Measurements from ENCODE around the gene GMCL2. TPM values are rescaled to one million over a fixed set of nuclear protein-coding genes. Genes with fewer than 3 reads are reported as not detected.

The GMCL2 gene
- not detected for polyA plus RNA-seq (2013, experiment 1 of 2)
- not detected for polyA plus RNA-seq (2013, experiment 2 of 2)

- WGBS: 92% methylated on average over 27 of the region's 27 CpGs
- H3K9me3 ChIP-seq (ENCODE audit: insufficient read depth, low read depth, low read length): no peaks in the 10 kb centered on the region
- H3K4me3 ChIP-seq (ENCODE audit: low read length): no peak within 1 kb of the TSS
- no peak within 1 kb of the TSS for H3K27ac ChIP-seq (ENCODE audit: low read depth, low read length)
- no peaks in the 10 kb centered on the region for H3K36me3 ChIP-seq (ENCODE audit: insufficient read depth, low read length)
- H3K27me3 ChIP-seq (ENCODE audit: insufficient read depth, low read length): no peaks in the 10 kb centered on the region
- H3K9ac ChIP-seq (ENCODE audit: low read depth, low read length): no peak within 1 kb of the TSS
- H3K4me1 ChIP-seq (ENCODE audit: insufficient read depth, low read length): peaks cover 2% of the 10 kb centered on the region; the same call in 1 of the 2 replicates
Measured at GRCh38 chr5:178187014-178187413, at the start of gene GMCL2. Gene GMCL2, minus strand, starts transcription at chr5:178187371. Its CDS starts 72 bp downstream, at chr5:178187299.

- Histone ChIP-seq H3K27me3 (ENCODE audit: insufficient read depth, low read length) (no peaks in the 10 kb centered on the region), H3K9ac (ENCODE audit: low read depth, low read length) (no peak overlapping the region), H3K27ac (ENCODE audit: low read depth, low read length) (no peak overlapping the region), H3K4me3 (ENCODE audit: low read length) (no peak overlapping the region), H3K36me3 (ENCODE audit: insufficient read depth, low read length) (no peaks in the 10 kb centered on the region), H3K9me3 (ENCODE audit: insufficient read depth, low read depth, low read length) (no peaks in the 10 kb centered on the region), H3K4me1 (ENCODE audit: insufficient read depth, low read length) (no peaks in the 10 kb centered on the region)
- 90% methylated on average over 4 of the region's 4 CpGs for WGBS
Measured at GRCh38 chr5:178236679-178237078, 49.5 kb upstream of the GMCL2 start.

GRCh38 chr5:178236126-178236525 lies 49.0 kb upstream of the GMCL2 start:
- Histone ChIP-seq H3K27me3 (ENCODE audit: insufficient read depth, low read length) (no peaks in the 10 kb centered on the region), H3K27ac (ENCODE audit: low read depth, low read length) (no peak overlapping the region), H3K36me3 (ENCODE audit: insufficient read depth, low read length) (peaks cover 2% of the 10 kb centered on the region; the same call in 1 of the 2 replicates), H3K4me1 (ENCODE audit: insufficient read depth, low read length) (peaks cover 4% of the 10 kb centered on the region; the same call in 1 of the 2 replicates), H3K9ac (ENCODE audit: low read depth, low read length) (no peak overlapping the region), H3K4me3 (ENCODE audit: low read length) (no peak overlapping the region), H3K9me3 (ENCODE audit: insufficient read depth, low read depth, low read length) (no peaks in the 10 kb centered on the region)
- WGBS: 95% methylated on average over 9 of the region's 9 CpGs

- peaks cover 7% of the 10 kb centered on the region for H3K36me3 ChIP-seq (ENCODE audit: insufficient read depth, low read length)
- peaks cover 5% of the 10 kb centered on the region; the same call in 1 of the 2 replicates for H3K4me1 ChIP-seq (ENCODE audit: insufficient read depth, low read length)
- H3K4me3 ChIP-seq (ENCODE audit: low read length): no peak overlapping the region
- no peaks in the 10 kb centered on the region for H3K9me3 ChIP-seq (ENCODE audit: insufficient read depth, low read depth, low read length)
- H3K9ac ChIP-seq (ENCODE audit: low read depth, low read length): no peak overlapping the region
- H3K27me3 ChIP-seq (ENCODE audit: insufficient read depth, low read length): no peaks in the 10 kb centered on the region
- WGBS: 91% methylated on average over 3 of the region's 3 CpGs
- H3K27ac ChIP-seq (ENCODE audit: low read depth, low read length): no peak overlapping the region
Measured at GRCh38 chr5:178235588-178235974, 48.4 kb upstream of the GMCL2 start.

GRCh38 chr5:178234750-178235587 lies 47.8 kb upstream of the GMCL2 start:
- 35% methylated on average over 12 of the region's 12 CpGs for WGBS
- Histone ChIP-seq H3K27me3 (ENCODE audit: insufficient read depth, low read length) (no peaks in the 10 kb centered on the region), H3K4me3 (ENCODE audit: low read length) (no peak overlapping the region), H3K9me3 (ENCODE audit: insufficient read depth, low read depth, low read length) (no peaks in the 10 kb centered on the region), H3K9ac (ENCODE audit: low read depth, low read length) (no peak overlapping the region), H3K4me1 (ENCODE audit: insufficient read depth, low read length) (peaks cover 5% of the 10 kb centered on the region; the same call in 1 of the 2 replicates), H3K27ac (ENCODE audit: low read depth, low read length) (no peak overlapping the region), H3K36me3 (ENCODE audit: insufficient read depth, low read length) (peaks cover 13% of the 10 kb centered on the region)

- Histone ChIP-seq H3K9ac (ENCODE audit: low read depth, low read length) (no peak overlapping the region), H3K27me3 (ENCODE audit: insufficient read depth, low read length) (no peaks in the 10 kb centered on the region), H3K4me1 (ENCODE audit: insufficient read depth, low read length) (peaks cover 5% of the 10 kb centered on the region; the same call in 1 of the 2 replicates), H3K36me3 (ENCODE audit: insufficient read depth, low read length) (peaks cover 21% of the 10 kb centered on the region), H3K4me3 (ENCODE audit: low read length) (no peak overlapping the region), H3K27ac (ENCODE audit: low read depth, low read length) (no peak overlapping the region), H3K9me3 (ENCODE audit: insufficient read depth, low read depth, low read length) (no peaks in the 10 kb centered on the region)
- whole genome bisulfite sequencing: 89% methylated on average over 7 of the region's 7 CpGs
Measured at GRCh38 chr5:178234121-178234749, 47.1 kb upstream of the GMCL2 start.

- H3K27me3 ChIP-seq (ENCODE audit: insufficient read depth, low read length): no peaks in the 10 kb centered on the region
- H3K9ac ChIP-seq (ENCODE audit: low read depth, low read length): no peak overlapping the region
- H3K4me3 ChIP-seq (ENCODE audit: low read length): peak overlapping the region; percentile 66
- peaks cover 33% of the 10 kb centered on the region for H3K36me3 ChIP-seq (ENCODE audit: insufficient read depth, low read length)
- peak overlapping the region; percentile 83; the same call in 1 of the 2 replicates for H3K27ac ChIP-seq (ENCODE audit: low read depth, low read length)
- H3K9me3 ChIP-seq (ENCODE audit: insufficient read depth, low read depth, low read length): no peaks in the 10 kb centered on the region
- peaks cover 5% of the 10 kb centered on the region; the same call in 1 of the 2 replicates for H3K4me1 ChIP-seq (ENCODE audit: insufficient read depth, low read length)
- 67% methylated on average over 11 of the region's 11 CpGs for WGBS
Measured at GRCh38 chr5:178232920-178233429, 45.8 kb upstream of the GMCL2 start.

- Histone ChIP-seq H3K9me3 (ENCODE audit: insufficient read depth, low read depth, low read length) (no peaks in the 10 kb centered on the region), H3K36me3 (ENCODE audit: insufficient read depth, low read length) (peaks cover 39% of the 10 kb centered on the region), H3K27me3 (ENCODE audit: insufficient read depth, low read length) (no peaks in the 10 kb centered on the region), H3K9ac (ENCODE audit: low read depth, low read length) (peak within 1 kb of the TSS; percentile 83), H3K4me3 (ENCODE audit: low read length) (peak within 1 kb of the TSS; percentile 66), H3K27ac (ENCODE audit: low read depth, low read length) (peak within 1 kb of the TSS; percentile 83), H3K4me1 (ENCODE audit: insufficient read depth, low read length) (peaks cover 5% of the 10 kb centered on the region; the same call in 1 of the 2 replicates)
- under 1% methylated on average over 102 of the region's 102 CpGs for WGBS
Measured at GRCh38 chr5:178232124-178232919, 45.2 kb upstream of the GMCL2 start, which contains the start of gene PHYKPL. Gene PHYKPL, minus strand, starts transcription at chr5:178232802. Its CDS starts 252 bp downstream, at chr5:178232550.

GRCh38 chr5:178231539-178232123 lies 44.5 kb upstream of the GMCL2 start:
- Histone ChIP-seq H3K9ac (ENCODE audit: low read depth, low read length) (peak overlapping the region; percentile 83), H3K27ac (ENCODE audit: low read depth, low read length) (peak overlapping the region; percentile 83), H3K4me1 (ENCODE audit: insufficient read depth, low read length) (peaks cover 5% of the 10 kb centered on the region; the same call in 1 of the 2 replicates), H3K36me3 (ENCODE audit: insufficient read depth, low read length) (peaks cover 45% of the 10 kb centered on the region), H3K9me3 (ENCODE audit: insufficient read depth, low read depth, low read length) (no peaks in the 10 kb centered on the region), H3K27me3 (ENCODE audit: insufficient read depth, low read length) (no peaks in the 10 kb centered on the region), H3K4me3 (ENCODE audit: low read length) (peak overlapping the region; percentile 66)
- WGBS: 47% methylated on average over 21 of the region's 21 CpGs

- H3K9ac ChIP-seq (ENCODE audit: low read depth, low read length): peak overlapping the region; percentile 83; the same call in 1 of the 2 replicates
- no peaks in the 10 kb centered on the region for H3K9me3 ChIP-seq (ENCODE audit: insufficient read depth, low read depth, low read length)
- peaks cover 46% of the 10 kb centered on the region for H3K36me3 ChIP-seq (ENCODE audit: insufficient read depth, low read length)
- 93% methylated on average over 9 of the region's 9 CpGs for WGBS
- no peaks in the 10 kb centered on the region for H3K27me3 ChIP-seq (ENCODE audit: insufficient read depth, low read length)
- peaks cover 5% of the 10 kb centered on the region; the same call in 1 of the 2 replicates for H3K4me1 ChIP-seq (ENCODE audit: insufficient read depth, low read length)
- H3K27ac ChIP-seq (ENCODE audit: low read depth, low read length): no peak overlapping the region
- H3K4me3 ChIP-seq (ENCODE audit: low read length): peak overlapping the region; percentile 66
Measured at GRCh38 chr5:178230879-178231538, 43.8 kb upstream of the GMCL2 start.
